Adrenal gland (tissue), 5 donors: Measurements from ENCODE around the gene SLC41A1.
A peak's percentile ranks its signal among the peaks of the same experiment; 100 is the strongest.

ENCODE experiments used
- CTCF ChIP-seq, 6 experiments: fragments of 450-650 bp in 4 of 6; fragments of 200-600 bp in 2 of 6; sonication (generic) in 1 of 6; IDR thresholded peaks; 1 replicate in 5 of 6; 2 replicates in 1 of 6; pipeline versions ENCODE4 v1.5.1 to v1.8.0; 2016 to 2021; ENCODE audit warnings: antibody characterized with exemption in 6 of 6, mild to moderate bottlenecking in 2 of 6, moderate library complexity in 1 of 6
- POLR2A ChIP-seq, 2 donors: fragments of 450-650 bp; IDR thresholded peaks; one replicate each; pipeline ENCODE4 v1.6.1; 2017; ENCODE audit warnings: antibody characterized with exemption in 2 of 2, mild to moderate bottlenecking in 2 of 2, moderate library complexity in 1 of 2
- donor health status: DM: no; HTN: no; CAD: no.

- TF ChIP-seq POLR2A (IDR thresholded peaks at IDR 0.05), result peak; percentile 35 to 92
- TF ChIP-seq CTCF (IDR thresholded peaks at IDR 0.05), result peak in 4 of 6 experiments; percentile 22 to 43 (median 31)
Measured at GRCh38 chr1:205750138-205751035, 62.6 kb downstream of the SLC41A1 start, which contains the start of gene NUCKS1.
